A549 (cell line): ENCODE data around the gene HNF1A. TPM values are rescaled to one million over a fixed set of nuclear protein-coding genes. Genes with fewer than 3 reads are reported as not detected.
"Not testable (repeated sequence)": the region's sequence is repeated elsewhere in the genome, so short reads cannot be mapped to it uniquely, and the experiment has no call there.

Experiments used
- ATAC-seq, 2 experiments: fragments of 200-7000 bp in 1 of 2; fragments of >200 bp in 1 of 2; cut with Nextera tagmentation in 1 of 2; cut with Tn5 transposase in 1 of 2; 3 replicates each; pipeline versions ENCODE4 v1.8.0 to v1.9.1; 2018 to 2020; ENCODE audit warnings: mild to moderate bottlenecking in 1 of 2, moderate library complexity in 1 of 2
- CTCF ChIA-PET: fragments of 300-600 bp; sonication (Branson Sonifier 250); formaldehyde crosslinking; extraction: SDS; loops from one replicate; lab custom pipeline; 2021; ENCODE audit warnings: antibody characterized with exemption, inconsistent platforms; lab: Yijun Ruan, JAX
- POLR2A ChIA-PET: fragments of 350-600 bp; formaldehyde crosslinking; extraction: SDS; loops from one replicate; lab custom pipeline; 2021; ENCODE audit warnings: antibody characterized with exemption, inconsistent platforms; lab: Yijun Ruan, JAX
- DNase-seq, 2 experiments: peaks; one replicate each; pipeline versions ENCODE4 v3.0.0 to v3.0.0-alpha.2; 2011 to 2016; ENCODE audit warnings: low read depth in 1 of 2, low spot score in 1 of 2
- FAIRE-seq: peaks from 2 replicates; lab custom pipeline; 2011; peaks lifted over from hg19 to GRCh38; lab: Jason Lieb, UNC
- H3K27ac ChIP-seq, 2 experiments: fragments of >200 bp; sonication (Bioruptor Twin); formaldehyde crosslinking; 3 replicates each; pipeline ENCODE4 v1.5.1; 2016 to 2017
- H3K4me1 ChIP-seq: fragments of >200 bp; sonication (Bioruptor Twin); formaldehyde crosslinking; 3 replicates; pipeline ENCODE4 v1.6.1; 2016
- H3K4me2 ChIP-seq: fragments of >200 bp; sonication (Bioruptor Twin); formaldehyde crosslinking; 3 replicates; pipeline ENCODE4 v1.6.1; 2016
- H3K4me3 ChIP-seq: fragments of >200 bp; sonication (Bioruptor Twin); formaldehyde crosslinking; 3 replicates; pipeline ENCODE4 v1.5.1; 2016
- H3K9me3 ChIP-seq: fragments of >200 bp; sonication (Bioruptor Twin); formaldehyde crosslinking; 3 replicates; pipeline ENCODE4 v1.6.1; 2016
- BHLHE40 ChIP-seq: IDR thresholded peaks from 2 replicates; pipeline ENCODE4 v1.6.1; 2012; ENCODE audit warnings: low read depth, low read length, inconsistent platforms
- CHD4 ChIP-seq: fragments of 200-600 bp; sonication (generic); IDR thresholded peaks from 2 replicates; pipeline ENCODE4 v1.6.1; 2016; ENCODE audit warnings: antibody characterized with exemption, mild to moderate bottlenecking, borderline replicate concordance
- EP300 ChIP-seq, 2 experiments: fragments of >200 bp; sonication (Bioruptor Twin); formaldehyde crosslinking; IDR thresholded peaks; 2 replicates in 1 of 2; 3 replicates in 1 of 2; pipeline ENCODE4 v1.6.1; 2016 to 2017
- FOSB ChIP-seq: fragments of 250-450 bp; sonication (Bioruptor Pico); IDR thresholded peaks from 2 replicates; pipeline ENCODE4 v1.5.0; 2020; ENCODE audit warnings: mild to moderate bottlenecking, moderate library complexity
- FOSL2 ChIP-seq, 2 experiments: fragments of 450-650 bp in 1 of 2; fragments of >200 bp in 1 of 2; sonication (Bioruptor Twin) in 1 of 2; formaldehyde crosslinking; IDR thresholded peaks; 2 replicates each; pipeline versions ENCODE4 v1.5.0 to v1.6.1; 2016 to 2020; ENCODE audit warnings: mild to moderate bottlenecking in 1 of 2, moderate library complexity in 1 of 2
- FOXS1 ChIP-seq: fragments of 250-450 bp; sonication (Bioruptor Pico); IDR thresholded peaks from 2 replicates; pipeline ENCODE4 v1.5.0; 2020; ENCODE audit warnings: mild to moderate bottlenecking, moderate library complexity
- HEYL ChIP-seq: fragments of 250-450 bp; sonication (Bioruptor Pico); IDR thresholded peaks from 2 replicates; pipeline ENCODE4 v1.8.0; 2021; ENCODE audit warnings: mild to moderate bottlenecking, moderate library complexity
- HOXB13 ChIP-seq: fragments of 250-450 bp; sonication (Bioruptor Pico); IDR thresholded peaks from 2 replicates; pipeline ENCODE4 v1.5.0; 2020; ENCODE audit warnings: low read depth, mild to moderate bottlenecking, moderate library complexity
- NFE2L2 ChIP-seq: fragments of 150-350 bp; conservative IDR thresholded peaks from 2 replicates; pipeline ENCODE4 v1.6.1; 2014; ENCODE audit warnings: low read length
- NR3C1 ChIP-seq: fragments of >200 bp; sonication (Bioruptor Twin); formaldehyde crosslinking; IDR thresholded peaks from 3 replicates; pipeline ENCODE4 v1.6.1; 2017
- PHF8 ChIP-seq: fragments of 200-600 bp; sonication (generic); IDR thresholded peaks from 2 replicates; pipeline ENCODE4 v1.6.1; 2016; ENCODE audit warnings: low read depth, mild to moderate bottlenecking, antibody characterized with exemption, moderate library complexity, borderline replicate concordance
- RAD21 ChIP-seq, 2 experiments: fragments of >200 bp in 1 of 2; sonication (Bioruptor Twin) in 1 of 2; formaldehyde crosslinking in 1 of 2; IDR thresholded peaks in 1 of 2; conservative IDR thresholded peaks in 1 of 2; 2 replicates in 1 of 2; 3 replicates in 1 of 2; pipeline ENCODE4 v1.6.1; 2012 to 2018; ENCODE audit warnings: inconsistent platforms in 1 of 2
- SMC3 ChIP-seq: fragments of >200 bp; sonication (Bioruptor Twin); formaldehyde crosslinking; IDR thresholded peaks from 3 replicates; pipeline ENCODE4 v1.6.1; 2018; ENCODE audit warnings: inconsistent platforms
- USF2 ChIP-seq: fragments of 450-650 bp; IDR thresholded peaks from 2 replicates; pipeline ENCODE4 v1.6.1; 2014; ENCODE audit warnings: antibody characterized with exemption
- ZFP36 ChIP-seq: fragments of 450-650 bp; IDR thresholded peaks from 2 replicates; pipeline ENCODE4 v1.6.1; 2014; ENCODE audit warnings: borderline replicate concordance; ENCODE audit not compliant: partially characterized antibody
- ZSCAN20 ChIP-seq: fragments of 250-450 bp; sonication (Bioruptor Pico); IDR thresholded peaks from 2 replicates; pipeline ENCODE4 v1.8.0; 2022; ENCODE audit warnings: mild to moderate bottlenecking, moderate library complexity
- WGBS: methylation state at CpG from one replicate; pipeline ENCODE4 v1.1.6; 2017; ENCODE audit errors: missing lambda C conversion rate; 5-methylcytosine and 5-hydroxymethylcytosine counted together
- polyA plus RNA-seq, 4 experiments: library from polyadenylated mRNA; depleted of rRNA in 3 of 4; stranded (reverse); fragments of >200 nt; fragmentation: RNase III in 1 of 4; extraction: RNeasy Plus Mini Kit Qiagen cat#74134 plus additional on column Dnase treatment in 1 of 4; gene quantifications; 2 replicates in 3 of 4; 3 replicates in 1 of 4; pipeline ENCODE4 v1.2.3, GENCODE V29; 2011 to 2017
- TF ChIP-seq, protein P1 (sequence below): fragments of >200 bp; sonication (Bioruptor Twin); formaldehyde crosslinking; IDR thresholded peaks from 3 replicates; pipeline ENCODE4 v1.5.1; 2016

Gene HNF1A
- polyA plus RNA-seq, 2 of the 4 experiments (the other 2 are of a cell fraction): 2.6 to 7.3 TPM

DNA sequence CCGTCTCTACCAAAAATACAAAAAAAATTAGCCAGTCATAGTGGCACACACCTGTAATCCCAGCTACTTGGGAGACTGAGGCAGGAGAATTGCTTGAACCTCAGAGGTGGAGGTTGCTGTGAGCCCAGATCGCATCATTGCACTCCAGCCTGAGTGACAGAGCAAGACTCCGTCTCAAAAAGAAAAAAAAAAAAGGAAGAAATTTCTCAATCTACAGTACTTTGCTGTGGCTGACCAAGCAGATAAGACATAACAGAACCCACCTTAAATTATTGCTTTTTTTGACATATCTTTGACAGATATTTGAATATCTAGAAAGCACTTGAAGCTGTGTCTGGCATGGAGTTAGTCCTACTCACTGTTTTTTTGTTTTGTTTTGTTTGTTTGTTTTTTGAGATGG is 34.9 kb upstream of the HNF1A start:
- DNase-seq: no peak
- ChIA-PET CTCF (interaction anchor here (0.9 to 4.9 kb wide), 15 partner anchors 12 to 182 kb away, joined by 3 to 34 read pairs (median 4); partner anchors contain the start of gene HNF1A), POLR2A (no interaction called here)
- FAIRE-seq: no peak
- Histone ChIP-seq H3K9me3 (no peaks in the 10 kb centered on the region), H3K27ac (no peak overlapping the region), H3K4me2 (no peak overlapping the region), H3K4me3 (no peak overlapping the region), H3K4me1 (peaks cover 4% of the 10 kb centered on the region; the same call in 1 of the 3 replicates)
- ATAC-seq: no peak
- no peak for TF ChIP-seq FOXS1 (CRISPR knock-in tag)
- no peak for TF ChIP-seq FOSL2 (IDR thresholded peaks at IDR 0.05)
- no peak for TF ChIP-seq FOSL2 (CRISPR knock-in tag; IDR thresholded peaks at IDR 0.05)
- TF ChIP-seq ZSCAN20: no peak
- no peak for TF ChIP-seq HOXB13 (CRISPR knock-in tag)
- no peak for TF ChIP-seq NFE2L2
- no peak for TF ChIP-seq PHF8
- 93% methylated on average over 3 of the region's 3 CpGs for whole genome bisulfite sequencing

GRCh38 chr12:120944645-120945217 is 33.6 kb upstream of the HNF1A start:
- Histone ChIP-seq H3K4me3 (no peak overlapping the region), H3K4me2 (no peak overlapping the region), H3K9me3 (no peaks in the 10 kb centered on the region), H3K27ac (no peak overlapping the region), H3K4me1 (peaks cover 4% of the 10 kb centered on the region; the same call in 1 of the 3 replicates)
- WGBS: 38% methylated on average over 9 of the region's 9 CpGs
- ATAC-seq (peak; percentile 90 to 92), DNase-seq (peak; percentile 70 to 82), FAIRE-seq (no peak)
- CTCF ChIA-PET: interaction anchor here (0.6 to 4.9 kb wide), 16 partner anchors 9 to 242 kb away, joined by 3 to 34 read pairs (median 4); partner anchors contain the start of gene HNF1A
- POLR2A ChIA-PET: no interaction called here
- no peak for TF ChIP-seq NR3C1
- TF ChIP-seq BHLHE40: no peak
- TF ChIP-seq, protein P1, sequence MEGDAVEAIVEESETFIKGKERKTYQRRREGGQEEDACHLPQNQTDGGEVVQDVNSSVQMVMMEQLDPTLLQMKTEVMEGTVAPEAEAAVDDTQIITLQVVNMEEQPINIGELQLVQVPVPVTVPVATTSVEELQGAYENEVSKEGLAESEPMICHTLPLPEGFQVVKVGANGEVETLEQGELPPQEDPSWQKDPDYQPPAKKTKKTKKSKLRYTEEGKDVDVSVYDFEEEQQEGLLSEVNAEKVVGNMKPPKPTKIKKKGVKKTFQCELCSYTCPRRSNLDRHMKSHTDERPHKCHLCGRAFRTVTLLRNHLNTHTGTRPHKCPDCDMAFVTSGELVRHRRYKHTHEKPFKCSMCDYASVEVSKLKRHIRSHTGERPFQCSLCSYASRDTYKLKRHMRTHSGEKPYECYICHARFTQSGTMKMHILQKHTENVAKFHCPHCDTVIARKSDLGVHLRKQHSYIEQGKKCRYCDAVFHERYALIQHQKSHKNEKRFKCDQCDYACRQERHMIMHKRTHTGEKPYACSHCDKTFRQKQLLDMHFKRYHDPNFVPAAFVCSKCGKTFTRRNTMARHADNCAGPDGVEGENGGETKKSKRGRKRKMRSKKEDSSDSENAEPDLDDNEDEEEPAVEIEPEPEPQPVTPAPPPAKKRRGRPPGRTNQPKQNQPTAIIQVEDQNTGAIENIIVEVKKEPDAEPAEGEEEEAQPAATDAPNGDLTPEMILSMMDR: peak; percentile 74
- no peak for TF ChIP-seq ZFP36
- TF ChIP-seq USF2: no peak
- TF ChIP-seq EP300 (IDR thresholded peaks at IDR 0.05): no peak
- TF ChIP-seq HOXB13 (CRISPR knock-in tag): no peak
- TF ChIP-seq FOSB: no peak
- TF ChIP-seq SMC3: peak; percentile 87
- TF ChIP-seq FOSL2 (IDR thresholded peaks at IDR 0.05): no peak
- TF ChIP-seq FOSL2 (CRISPR knock-in tag; IDR thresholded peaks at IDR 0.05): no peak
- TF ChIP-seq CHD4: no peak
- TF ChIP-seq RAD21 (conservative IDR thresholded peaks at IDR 0.05 in 1 of 2, IDR thresholded peaks at IDR 0.05 in 1 of 2): peak; percentile 65 to 80
- TF ChIP-seq HEYL (CRISPR knock-in tag): no peak

GRCh38 chr12:120945516-120945915 is 32.8 kb upstream of the HNF1A start:
- ATAC-seq, H3K4me1 ChIP-seq, H3K9me3 ChIP-seq, FAIRE-seq, H3K27ac ChIP-seq, DNase-seq, H3K4me3 ChIP-seq, H3K4me2 ChIP-seq, POLR2A ChIA-PET: not testable (repeated sequence)
- WGBS: 97% methylated on average over 6 of the region's 6 CpGs
- CTCF ChIA-PET: interaction anchor here (0.6 to 4.9 kb wide), 6 partner anchors 9 to 243 kb away, joined by 3 to 34 read pairs (median 4); no protein-coding TSS in a partner anchor

DNA sequence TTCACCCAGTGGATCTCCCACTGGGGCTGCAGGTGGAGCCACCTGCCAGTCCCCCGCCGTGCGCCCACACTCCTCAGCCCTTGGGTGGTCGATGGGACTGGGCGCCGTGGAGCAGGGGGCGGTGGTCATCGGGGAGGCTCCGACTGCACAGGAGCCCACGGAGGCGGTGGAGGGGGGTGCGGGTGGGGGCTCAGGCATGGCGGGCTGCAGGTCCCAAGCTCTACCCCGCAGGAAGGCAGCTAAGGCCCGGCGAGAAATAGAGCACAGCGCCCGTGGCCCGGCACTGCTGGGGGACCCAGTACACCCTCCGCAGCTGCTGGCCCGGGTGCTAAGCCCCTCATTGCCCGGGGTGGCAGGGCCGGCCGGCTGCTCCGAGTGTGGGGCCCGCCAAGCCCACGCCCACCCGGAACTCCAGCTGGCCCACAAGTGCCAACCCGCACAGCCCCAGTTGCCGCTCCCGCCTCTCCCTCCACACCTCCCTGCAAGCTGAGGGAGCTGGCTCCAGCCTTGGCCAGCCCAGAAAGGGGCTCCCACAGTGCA is 28.0 kb upstream of the HNF1A start:
- FAIRE-seq, DNase-seq, H3K4me2 ChIP-seq, H3K4me3 ChIP-seq, POLR2A ChIA-PET, CTCF ChIA-PET, H3K27ac ChIP-seq, H3K9me3 ChIP-seq, H3K4me1 ChIP-seq, ATAC-seq: not testable (repeated sequence)
- WGBS: 92% methylated on average over 18 of the region's 31 CpGs
